OCI-LY3 (cell line): ENCODE measurements around the gene PIEZO2.

ENCODE experiments used
- CTCF ChIP-seq: fragments of 200-600, 300-600 bp; sonication (generic); IDR thresholded peaks from 2 replicates; pipeline ENCODE4 v1.5.1; 2014; ENCODE audit warnings: antibody characterized with exemption, low read length, low read depth
- EZH2phosphoT487 ChIP-seq: fragments of 200-600 bp; shearing (Covaris generic); IDR thresholded peaks from 2 replicates; pipeline ENCODE4 v1.6.1; 2018; ENCODE audit warnings: antibody characterized with exemption, mixed run types, low read depth

GRCh38 chr18:10863026-10863425 is 286.3 kb downstream of the PIEZO2 start:
- TF ChIP-seq CTCF (no peak), EZH2phosphoT487 (no peak)
